ENCODE results near the gene CTDSPL. TPM values are rescaled to one million over a fixed set of nuclear protein-coding genes. Genes with fewer than 3 reads are reported as not detected.

The CTDSPL gene
- total RNA-seq, 1 experiment from 2014 or later: 16.6 TPM

DNA sequence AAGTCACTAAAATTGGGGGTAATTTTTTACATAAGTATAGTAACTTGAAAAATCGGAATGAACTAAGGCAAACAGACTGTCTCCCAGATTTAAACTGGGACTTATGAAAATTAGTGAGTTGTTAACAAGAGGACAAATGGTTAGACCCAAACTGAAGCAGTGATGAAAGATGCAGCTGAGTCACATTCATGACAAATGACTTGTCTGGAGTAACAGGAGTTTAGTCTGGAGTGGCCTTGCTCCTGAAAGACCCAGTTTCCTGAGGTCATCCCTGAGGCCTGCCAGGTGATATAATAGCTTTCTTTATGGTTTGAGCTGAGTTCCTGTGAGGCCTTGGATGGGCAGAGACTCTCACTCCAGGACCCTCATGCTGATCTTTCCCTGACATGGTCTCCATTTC is 9.6 kb upstream of the CTDSPL start:
- Histone ChIP-seq H3K27me3 (ENCODE audit: control insufficient read depth, insufficient read depth, low read length) (no peaks in the 10 kb centered on the region), H3K4me1 (ENCODE audit: control insufficient read depth, insufficient read depth, low read length) (no peaks in the 10 kb centered on the region), H3K4me3 (ENCODE audit: low read depth in 2 of 2, low read length in 2 of 2) (no peak overlapping the region), H3K36me3 (ENCODE audit: control insufficient read depth, insufficient read depth, low read length) (no peaks in the 10 kb centered on the region), H3K27ac (ENCODE audit: low read length) (no peak overlapping the region), H3K9me3 (ENCODE audit: control insufficient read depth, insufficient read depth, low read depth, low read length) (no peaks in the 10 kb centered on the region)
- ATAC-seq (no peak), DNase-seq (ENCODE audit: low read depth, low spot score) (no peak)
- TF ChIP-seq, protein P1, sequence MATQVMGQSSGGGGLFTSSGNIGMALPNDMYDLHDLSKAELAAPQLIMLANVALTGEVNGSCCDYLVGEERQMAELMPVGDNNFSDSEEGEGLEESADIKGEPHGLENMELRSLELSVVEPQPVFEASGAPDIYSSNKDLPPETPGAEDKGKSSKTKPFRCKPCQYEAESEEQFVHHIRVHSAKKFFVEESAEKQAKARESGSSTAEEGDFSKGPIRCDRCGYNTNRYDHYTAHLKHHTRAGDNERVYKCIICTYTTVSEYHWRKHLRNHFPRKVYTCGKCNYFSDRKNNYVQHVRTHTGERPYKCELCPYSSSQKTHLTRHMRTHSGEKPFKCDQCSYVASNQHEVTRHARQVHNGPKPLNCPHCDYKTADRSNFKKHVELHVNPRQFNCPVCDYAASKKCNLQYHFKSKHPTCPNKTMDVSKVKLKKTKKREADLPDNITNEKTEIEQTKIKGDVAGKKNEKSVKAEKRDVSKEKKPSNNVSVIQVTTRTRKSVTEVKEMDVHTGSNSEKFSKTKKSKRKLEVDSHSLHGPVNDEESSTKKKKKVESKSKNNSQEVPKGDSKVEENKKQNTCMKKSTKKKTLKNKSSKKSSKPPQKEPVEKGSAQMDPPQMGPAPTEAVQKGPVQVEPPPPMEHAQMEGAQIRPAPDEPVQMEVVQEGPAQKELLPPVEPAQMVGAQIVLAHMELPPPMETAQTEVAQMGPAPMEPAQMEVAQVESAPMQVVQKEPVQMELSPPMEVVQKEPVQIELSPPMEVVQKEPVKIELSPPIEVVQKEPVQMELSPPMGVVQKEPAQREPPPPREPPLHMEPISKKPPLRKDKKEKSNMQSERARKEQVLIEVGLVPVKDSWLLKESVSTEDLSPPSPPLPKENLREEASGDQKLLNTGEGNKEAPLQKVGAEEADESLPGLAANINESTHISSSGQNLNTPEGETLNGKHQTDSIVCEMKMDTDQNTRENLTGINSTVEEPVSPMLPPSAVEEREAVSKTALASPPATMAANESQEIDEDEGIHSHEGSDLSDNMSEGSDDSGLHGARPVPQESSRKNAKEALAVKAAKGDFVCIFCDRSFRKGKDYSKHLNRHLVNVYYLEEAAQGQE (IDR thresholded peaks at IDR 0.05; ENCODE audit: insufficient read depth in 1 of 2, low read depth in 2 of 2, low read length in 1 of 2): no peak
- TF ChIP-seq POLR2AphosphoS5 (IDR thresholded peaks at IDR 0.05; ENCODE audit: low read depth, low read length): no peak
- TF ChIP-seq SIN3A (IDR thresholded peaks at IDR 0.05; ENCODE audit: borderline replicate concordance, insufficient read depth, low read depth, low read length): no peak
- no peak for TF ChIP-seq TCF7L2 (IDR thresholded peaks at IDR 0.05; ENCODE audit: low read depth, low read length)
- TF ChIP-seq, protein P2, sequence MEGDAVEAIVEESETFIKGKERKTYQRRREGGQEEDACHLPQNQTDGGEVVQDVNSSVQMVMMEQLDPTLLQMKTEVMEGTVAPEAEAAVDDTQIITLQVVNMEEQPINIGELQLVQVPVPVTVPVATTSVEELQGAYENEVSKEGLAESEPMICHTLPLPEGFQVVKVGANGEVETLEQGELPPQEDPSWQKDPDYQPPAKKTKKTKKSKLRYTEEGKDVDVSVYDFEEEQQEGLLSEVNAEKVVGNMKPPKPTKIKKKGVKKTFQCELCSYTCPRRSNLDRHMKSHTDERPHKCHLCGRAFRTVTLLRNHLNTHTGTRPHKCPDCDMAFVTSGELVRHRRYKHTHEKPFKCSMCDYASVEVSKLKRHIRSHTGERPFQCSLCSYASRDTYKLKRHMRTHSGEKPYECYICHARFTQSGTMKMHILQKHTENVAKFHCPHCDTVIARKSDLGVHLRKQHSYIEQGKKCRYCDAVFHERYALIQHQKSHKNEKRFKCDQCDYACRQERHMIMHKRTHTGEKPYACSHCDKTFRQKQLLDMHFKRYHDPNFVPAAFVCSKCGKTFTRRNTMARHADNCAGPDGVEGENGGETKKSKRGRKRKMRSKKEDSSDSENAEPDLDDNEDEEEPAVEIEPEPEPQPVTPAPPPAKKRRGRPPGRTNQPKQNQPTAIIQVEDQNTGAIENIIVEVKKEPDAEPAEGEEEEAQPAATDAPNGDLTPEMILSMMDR (IDR thresholded peaks at IDR 0.05): no peak
- CTCF ChIA-PET: no interaction called here
- intact Hi-C loops (cut with micrococcal nuclease; ENCODE audit: unreplicated experiment) (no loop called here), in situ Hi-C loops (cut with HindIII; ENCODE audit: low pct_unique_long_range_greater_than_20kb, low sequenced_read_pairs) (no loop called here)
- POLR2A ChIA-PET: no interaction called here
- no TSS peak for BruUV-seq (replicated peaks)

DNA sequence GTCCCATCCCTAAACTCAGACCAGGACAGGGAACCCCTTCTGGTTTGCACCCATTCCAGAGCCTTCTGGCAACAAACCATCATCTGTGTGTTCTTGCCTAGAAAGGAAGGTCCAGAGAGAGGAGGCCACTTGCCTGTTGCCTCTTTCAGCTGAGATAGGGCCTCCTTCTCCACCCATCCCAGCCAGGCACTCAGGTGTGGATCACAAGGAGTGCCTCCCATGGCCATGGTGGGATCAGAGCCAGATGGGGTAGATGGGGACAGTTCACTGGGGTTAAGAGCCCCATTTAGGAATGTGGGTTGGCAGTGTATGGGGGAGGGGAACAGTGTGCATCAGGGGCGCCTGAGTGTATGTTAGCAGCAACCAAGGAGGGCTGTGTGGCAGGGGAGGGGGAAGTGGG is 8.9 kb upstream of the CTDSPL start:
- H3K27me3 ChIP-seq (ENCODE audit: control insufficient read depth, insufficient read depth, low read length): no peaks in the 10 kb centered on the region
- TF ChIP-seq, protein P2 (IDR thresholded peaks at IDR 0.05): no peak
- no peak for TF ChIP-seq POLR2AphosphoS5 (IDR thresholded peaks at IDR 0.05; ENCODE audit: low read depth, low read length)
- no peak for TF ChIP-seq SIN3A (IDR thresholded peaks at IDR 0.05; ENCODE audit: borderline replicate concordance, insufficient read depth, low read depth, low read length)
- TF ChIP-seq, protein P1 (IDR thresholded peaks at IDR 0.05; ENCODE audit: insufficient read depth in 1 of 2, low read depth in 2 of 2, low read length in 1 of 2): no peak
- TF ChIP-seq TCF7L2 (IDR thresholded peaks at IDR 0.05; ENCODE audit: low read depth, low read length): no peak
- intact Hi-C loops (cut with micrococcal nuclease; ENCODE audit: unreplicated experiment) (no loop called here), in situ Hi-C loops (cut with HindIII; ENCODE audit: low pct_unique_long_range_greater_than_20kb, low sequenced_read_pairs) (no loop called here)
- no peak overlapping the region for H3K4me3 ChIP-seq (ENCODE audit: low read depth in 2 of 2, low read length in 2 of 2)
- ChIA-PET CTCF (no interaction called here), POLR2A (interaction anchor here (0.6 kb wide), 1 partner anchor 29 kb away, joined by 5 read pairs; no protein-coding TSS in a partner anchor)
- no peaks in the 10 kb centered on the region for H3K9me3 ChIP-seq (ENCODE audit: control insufficient read depth, insufficient read depth, low read depth, low read length)
- no peaks in the 10 kb centered on the region for H3K4me1 ChIP-seq (ENCODE audit: control insufficient read depth, insufficient read depth, low read length)
- BruUV-seq (replicated peaks): no TSS peak
- H3K36me3 ChIP-seq (ENCODE audit: control insufficient read depth, insufficient read depth, low read length): no peaks in the 10 kb centered on the region
- ATAC-seq (no peak), DNase-seq (ENCODE audit: low read depth, low spot score) (no peak)
- H3K27ac ChIP-seq (ENCODE audit: low read length): no peak overlapping the region
